ENCODE data around the gene SLC16A9. TPM values are rescaled to one million over a fixed set of nuclear protein-coding genes. Genes with fewer than 3 reads are reported as not detected.

SLC16A9 gene
- total and polyA plus RNA-seq, 4 donors: 0.70 to 6.0 (median 1.9) TPM

DNA sequence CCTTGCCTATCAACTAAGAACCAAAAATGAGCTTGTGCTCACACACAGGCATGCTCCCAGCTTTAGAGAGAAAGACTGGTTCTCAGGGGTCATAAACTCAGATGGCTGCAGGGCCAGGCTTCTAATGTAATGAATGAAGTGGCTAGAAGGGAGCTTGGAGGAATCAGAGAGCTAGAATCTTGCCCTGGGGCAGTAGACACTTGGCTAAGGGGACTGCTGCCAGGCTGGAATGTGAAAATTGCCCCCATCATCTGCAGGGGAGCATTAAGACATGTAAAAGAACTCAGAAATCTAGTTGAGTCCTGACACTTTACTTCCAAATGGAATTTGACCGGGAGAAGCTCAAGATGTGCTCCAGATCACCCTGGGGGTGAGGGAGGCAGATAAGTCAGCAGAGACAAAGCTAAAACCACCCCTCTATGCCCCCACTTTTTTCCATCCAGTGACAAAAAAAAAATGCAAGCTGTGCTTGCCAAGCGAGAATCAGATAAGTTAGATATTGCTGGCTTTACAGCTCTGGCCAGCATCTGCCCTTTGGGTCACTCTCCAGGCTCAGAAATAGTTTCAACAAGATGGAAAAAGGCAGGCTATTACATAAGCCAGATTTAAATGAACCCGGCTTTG lies 2.3 kb upstream of the SLC16A9 start:
- no peak overlapping the region for H3K27ac ChIP-seq (ENCODE audit: low read depth in 1 of 2, low read length in 1 of 2)
- peaks cover 0 to 3% (median 0%) of the 10 kb centered on the region in 4 donors for H3K9me3 ChIP-seq (ENCODE audit: control insufficient read depth in 4 of 4, insufficient read depth in 3 of 4, low read length in 3 of 4)
- WGBS, 2 donors: 59 to 77% methylated on average over 3 of the region's 3 CpGs
- no peaks in the 10 kb centered on the region for H3K36me3 ChIP-seq (ENCODE audit: control insufficient read depth in 4 of 4, insufficient read depth in 4 of 4, low read length in 4 of 4)
- DNase-seq (peak in 2 of 3 donors; percentile 52 to 54), ATAC-seq (ENCODE audit: insufficient read depth, low FRiP score) (no peak)
- TF ChIP-seq, protein P1, sequence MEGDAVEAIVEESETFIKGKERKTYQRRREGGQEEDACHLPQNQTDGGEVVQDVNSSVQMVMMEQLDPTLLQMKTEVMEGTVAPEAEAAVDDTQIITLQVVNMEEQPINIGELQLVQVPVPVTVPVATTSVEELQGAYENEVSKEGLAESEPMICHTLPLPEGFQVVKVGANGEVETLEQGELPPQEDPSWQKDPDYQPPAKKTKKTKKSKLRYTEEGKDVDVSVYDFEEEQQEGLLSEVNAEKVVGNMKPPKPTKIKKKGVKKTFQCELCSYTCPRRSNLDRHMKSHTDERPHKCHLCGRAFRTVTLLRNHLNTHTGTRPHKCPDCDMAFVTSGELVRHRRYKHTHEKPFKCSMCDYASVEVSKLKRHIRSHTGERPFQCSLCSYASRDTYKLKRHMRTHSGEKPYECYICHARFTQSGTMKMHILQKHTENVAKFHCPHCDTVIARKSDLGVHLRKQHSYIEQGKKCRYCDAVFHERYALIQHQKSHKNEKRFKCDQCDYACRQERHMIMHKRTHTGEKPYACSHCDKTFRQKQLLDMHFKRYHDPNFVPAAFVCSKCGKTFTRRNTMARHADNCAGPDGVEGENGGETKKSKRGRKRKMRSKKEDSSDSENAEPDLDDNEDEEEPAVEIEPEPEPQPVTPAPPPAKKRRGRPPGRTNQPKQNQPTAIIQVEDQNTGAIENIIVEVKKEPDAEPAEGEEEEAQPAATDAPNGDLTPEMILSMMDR (IDR thresholded peaks at IDR 0.05; ENCODE audit: control extremely low read depth, extremely low read depth): no peak
- no peak overlapping the region for H3K9ac ChIP-seq (ENCODE audit: insufficient read depth in 1 of 2, low read length in 2 of 2)
- peaks cover 0 to 17% (median 8%) of the 10 kb centered on the region in 5 donors for H3K4me1 ChIP-seq (ENCODE audit: control insufficient read depth in 5 of 5, insufficient read depth in 5 of 5, low read length in 5 of 5)
- H3K4me3 ChIP-seq: no peak overlapping the region
- peaks cover 0 to 4% (median 0%) of the 10 kb centered on the region in 3 donors for H3K27me3 ChIP-seq (ENCODE audit: control insufficient read depth in 3 of 3, insufficient read depth in 3 of 3, low read length in 2 of 3)

DNA sequence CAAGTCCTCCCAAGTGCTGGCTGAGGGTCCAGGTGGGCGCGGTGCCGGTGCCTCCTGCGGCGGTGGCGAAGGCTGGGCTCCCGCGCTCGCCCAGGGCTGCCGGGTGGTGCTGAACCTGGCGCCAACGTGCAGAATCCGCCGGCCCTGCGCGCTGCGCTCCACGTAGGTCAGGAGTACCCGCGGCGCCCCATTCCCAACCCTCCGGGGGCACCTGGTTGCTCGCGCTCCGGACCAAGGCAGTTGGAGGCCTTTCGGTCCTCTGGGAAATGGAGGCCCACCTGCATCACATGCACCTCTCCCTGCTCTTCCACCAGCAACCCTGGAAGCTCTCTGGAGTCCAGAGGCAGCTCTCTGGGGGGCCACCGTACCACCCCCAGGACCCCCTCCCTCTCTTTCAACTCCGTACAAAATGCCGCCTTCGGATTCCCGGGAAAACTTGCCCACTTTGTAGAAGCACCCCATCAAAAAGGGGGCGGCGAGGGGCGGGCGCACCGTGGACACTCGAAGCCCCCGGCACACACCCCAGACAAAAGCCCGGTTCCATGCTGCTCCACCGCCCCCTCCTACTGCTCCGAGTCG lies 745 bp downstream of the SLC16A9 start:
- DNase-seq (peak; percentile 46 to 58 (median 54)), ATAC-seq (ENCODE audit: insufficient read depth, low FRiP score) (no peak)
- TF ChIP-seq, protein P1 (IDR thresholded peaks at IDR 0.05; ENCODE audit: control extremely low read depth, extremely low read depth): no peak
- Histone ChIP-seq H3K27ac (ENCODE audit: low read depth in 1 of 2, low read length in 1 of 2) (no peak overlapping the region), H3K4me3 (peak overlapping the region; percentile 30), H3K9ac (ENCODE audit: insufficient read depth in 1 of 2, low read length in 2 of 2) (peak overlapping the region in 1 of 2 donors; percentile 82), H3K36me3 (ENCODE audit: control insufficient read depth in 4 of 4, insufficient read depth in 4 of 4, low read length in 4 of 4) (no peaks in the 10 kb centered on the region), H3K4me1 (ENCODE audit: control insufficient read depth in 5 of 5, insufficient read depth in 5 of 5, low read length in 5 of 5) (peaks cover 0 to 26% (median 8%) of the 10 kb centered on the region in 5 donors), H3K9me3 (ENCODE audit: control insufficient read depth in 4 of 4, insufficient read depth in 3 of 4, low read length in 3 of 4) (peaks cover 0 to 3% (median 0%) of the 10 kb centered on the region in 4 donors), H3K27me3 (ENCODE audit: control insufficient read depth in 3 of 3, insufficient read depth in 3 of 3, low read length in 2 of 3) (peaks cover 0 to 4% (median 0%) of the 10 kb centered on the region in 3 donors)
- WGBS, 2 donors: 1 to 2% methylated on average over 41 to 42 of the region's 42 CpGs

DNA sequence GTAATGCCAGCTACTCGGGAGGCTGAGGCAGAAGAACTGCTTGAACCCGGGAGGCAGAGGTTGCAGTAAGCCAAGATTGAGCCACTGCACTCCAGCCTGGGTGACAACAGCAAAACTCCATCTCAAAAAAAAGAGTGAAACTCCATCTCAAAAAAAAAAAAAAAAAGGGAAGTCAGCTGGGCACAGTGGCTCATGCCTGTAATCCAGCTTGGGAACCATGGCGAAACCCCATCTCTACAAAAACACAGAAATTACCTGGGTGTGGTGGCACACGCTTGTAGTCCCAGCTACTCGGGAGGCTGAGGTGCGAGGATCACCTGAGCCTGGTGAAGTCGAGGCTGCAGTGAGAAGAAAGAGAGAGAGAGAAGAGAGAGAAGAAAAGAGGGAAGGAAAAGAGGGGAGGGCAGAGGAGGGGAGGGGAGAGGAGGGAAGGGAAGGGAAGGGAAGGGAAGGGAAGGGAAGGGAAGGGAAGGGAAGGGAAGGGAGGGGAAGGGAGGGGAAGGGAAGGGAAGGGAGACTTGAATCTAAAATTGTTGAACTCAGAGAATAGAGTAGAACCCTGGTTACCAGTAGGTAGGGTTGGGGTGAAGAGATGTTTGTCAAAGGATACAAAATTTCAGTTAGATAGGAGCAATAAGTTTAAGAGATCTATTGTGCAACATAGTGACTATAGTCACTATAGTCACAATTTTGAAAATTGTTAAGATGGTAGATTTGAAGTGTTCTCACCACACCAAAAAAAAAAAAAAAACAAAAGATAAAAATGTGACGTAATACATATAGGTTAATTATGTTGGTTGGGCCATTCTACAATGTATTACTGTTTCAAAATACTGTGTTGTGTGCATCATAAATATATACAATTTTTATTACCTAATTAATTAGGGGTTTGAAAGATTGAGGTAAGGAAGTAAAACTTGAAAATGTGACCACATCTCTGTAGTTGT lies 2.5 kb downstream of the SLC16A9 start:
- peaks cover 0 to 26% (median 8%) of the 10 kb centered on the region in 5 donors for H3K4me1 ChIP-seq (ENCODE audit: control insufficient read depth in 5 of 5, insufficient read depth in 5 of 5, low read length in 5 of 5)
- H3K36me3 ChIP-seq (ENCODE audit: control insufficient read depth in 4 of 4, insufficient read depth in 4 of 4, low read length in 4 of 4): no peaks in the 10 kb centered on the region
- TF ChIP-seq, protein P1 (IDR thresholded peaks at IDR 0.05; ENCODE audit: control extremely low read depth, extremely low read depth): no peak
- no peak overlapping the region for H3K9ac ChIP-seq (ENCODE audit: insufficient read depth in 1 of 2, low read length in 2 of 2)
- no peak overlapping the region for H3K27ac ChIP-seq (ENCODE audit: low read depth in 1 of 2, low read length in 1 of 2)
- whole genome bisulfite sequencing, 2 donors: 80 to 92% methylated on average over 8 of the region's 8 CpGs
- DNase-seq (no peak), ATAC-seq (ENCODE audit: insufficient read depth, low FRiP score) (no peak)
- peaks cover 0 to 3% (median 0%) of the 10 kb centered on the region in 4 donors for H3K9me3 ChIP-seq (ENCODE audit: control insufficient read depth in 4 of 4, insufficient read depth in 3 of 4, low read length in 3 of 4)
- H3K27me3 ChIP-seq (ENCODE audit: control insufficient read depth in 3 of 3, insufficient read depth in 3 of 3, low read length in 2 of 3): peaks cover 0 to 4% (median 0%) of the 10 kb centered on the region in 3 donors
- no peak overlapping the region for H3K4me3 ChIP-seq

Measured in lung (tissue), 12 donors.